HG03558 (cell line): ENCODE data around the gene RIPOR2.

ENCODE experiments used
- ATAC-seq: cut with Tn5 transposase; IDR thresholded peaks from one replicate; pipeline ENCODE4 v1.9.1; 2021; ENCODE audit warnings: moderate number of reproducible peaks; ENCODE audit not compliant: unreplicated experiment; ENCODE audit errors: extremely low read depth

Gene RIPOR2

GRCh38 chr6:24827162-24827561 lies 108.6 kb downstream of the RIPOR2 start:
- no peak for ATAC-seq

DNA sequence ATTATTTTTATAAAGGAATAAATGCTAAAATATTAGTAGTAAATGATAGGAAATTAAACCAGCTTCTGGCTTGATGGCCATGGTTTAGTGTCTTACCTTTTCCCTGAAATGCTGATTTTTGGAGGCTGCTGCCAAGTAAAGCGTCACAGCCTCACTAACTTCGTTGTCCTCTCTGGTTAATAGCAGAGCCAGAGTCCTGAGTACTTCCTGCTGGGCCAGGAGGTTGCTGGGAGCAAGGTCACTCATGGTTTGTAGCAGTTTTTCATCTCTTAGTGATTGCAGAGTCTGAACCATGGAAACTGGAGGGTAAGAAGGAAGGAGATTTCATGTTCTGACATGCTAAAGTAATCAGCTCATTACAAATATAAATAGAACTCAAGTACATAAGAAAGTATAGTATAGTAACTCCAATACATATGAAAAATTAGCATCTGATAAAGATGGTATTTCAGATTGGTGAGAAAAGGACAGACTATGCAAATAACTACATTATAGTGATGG lies 110.6 kb downstream of the RIPOR2 start:
- no peak for ATAC-seq

DNA sequence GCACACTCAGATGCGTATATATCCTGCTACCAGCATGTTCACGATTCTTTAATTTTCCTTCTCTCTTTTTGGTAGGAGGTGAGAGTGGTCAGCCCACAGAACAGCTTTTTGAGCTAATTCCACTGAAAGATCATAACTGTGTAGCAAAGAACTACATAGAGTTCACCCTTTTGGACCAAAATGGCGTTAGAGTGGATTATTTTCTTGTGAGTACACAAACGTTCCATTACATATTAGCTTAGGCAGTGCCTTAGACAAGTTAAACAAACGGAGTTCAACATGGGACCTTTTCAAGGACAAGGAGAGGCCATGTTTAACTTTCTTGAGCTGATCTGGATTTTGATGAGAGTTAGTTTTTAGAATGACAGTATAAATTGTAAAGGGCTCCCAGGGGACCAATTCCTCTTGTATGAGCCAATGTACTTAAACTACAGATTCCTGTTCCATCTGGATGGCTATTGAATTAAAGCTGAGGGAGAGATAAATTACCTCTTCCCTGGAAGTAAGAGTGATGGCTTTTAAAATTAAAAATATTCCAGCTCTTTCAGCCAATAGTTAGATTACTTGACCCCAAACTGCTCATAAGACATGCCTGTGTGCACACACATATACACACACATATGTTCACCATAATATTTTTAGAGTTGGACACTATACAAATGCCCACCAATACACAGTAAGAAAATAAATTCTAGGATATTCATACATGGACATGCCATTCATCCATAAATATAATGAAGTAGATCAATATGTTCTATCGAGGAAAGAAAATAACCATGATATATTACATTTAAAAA lies 111.4 kb downstream of the RIPOR2 start:
- no peak for ATAC-seq

DNA sequence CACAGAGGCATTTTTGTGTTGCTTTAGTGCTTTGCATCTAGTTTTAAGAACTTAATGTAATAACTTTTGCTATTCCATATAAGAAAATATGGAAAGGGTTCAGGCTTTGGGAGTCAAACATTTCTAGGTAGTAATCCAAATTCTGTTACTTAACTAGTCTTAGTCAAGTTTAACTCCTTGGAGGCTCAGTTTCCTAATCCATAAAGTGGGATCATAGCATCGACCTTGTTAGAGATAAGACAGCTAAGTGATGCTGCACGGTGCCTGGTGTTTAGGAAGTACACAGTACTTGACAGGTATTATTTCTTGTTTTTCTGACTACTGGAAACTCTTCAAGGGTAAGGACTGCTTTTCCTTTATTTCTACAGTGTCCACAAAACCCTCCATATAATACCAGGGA lies 112.6 kb downstream of the RIPOR2 start:
- ATAC-seq: no peak

- ATAC-seq: no peak
These were observed 113.1 kb downstream of the RIPOR2 start for GRCh38 chr6:24822696-24823095.

DNA sequence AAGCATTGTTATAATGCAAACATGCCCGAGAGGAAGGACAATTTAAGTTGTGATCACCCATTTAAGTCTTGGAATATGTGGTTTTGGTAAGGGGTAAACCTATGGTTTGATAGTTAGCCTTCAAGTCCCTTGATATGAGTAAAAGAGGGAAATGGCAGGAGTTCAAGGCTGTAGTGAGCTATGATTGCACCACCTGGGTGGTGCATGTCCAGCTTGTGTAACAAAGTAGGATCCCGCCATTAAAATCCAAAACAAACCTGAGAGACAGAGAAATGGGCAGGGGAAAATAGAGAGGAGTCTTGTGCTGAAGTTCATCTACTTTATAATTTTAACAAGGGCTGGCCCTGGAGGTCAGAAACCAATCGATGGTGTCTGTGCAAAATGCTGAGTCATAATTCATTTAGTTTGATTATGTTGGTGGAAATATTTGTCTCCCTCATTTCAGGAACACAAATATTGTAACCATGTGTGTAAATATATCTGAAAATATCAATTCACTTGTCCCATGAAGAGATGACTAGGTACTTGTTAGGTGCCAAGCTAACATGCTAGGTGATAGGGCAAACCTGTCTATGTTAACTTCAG lies 113.8 kb downstream of the RIPOR2 start:
- ATAC-seq: no peak

GRCh38 chr6:24818346-24818745 lies 117.4 kb downstream of the RIPOR2 start:
- no peak for ATAC-seq

DNA sequence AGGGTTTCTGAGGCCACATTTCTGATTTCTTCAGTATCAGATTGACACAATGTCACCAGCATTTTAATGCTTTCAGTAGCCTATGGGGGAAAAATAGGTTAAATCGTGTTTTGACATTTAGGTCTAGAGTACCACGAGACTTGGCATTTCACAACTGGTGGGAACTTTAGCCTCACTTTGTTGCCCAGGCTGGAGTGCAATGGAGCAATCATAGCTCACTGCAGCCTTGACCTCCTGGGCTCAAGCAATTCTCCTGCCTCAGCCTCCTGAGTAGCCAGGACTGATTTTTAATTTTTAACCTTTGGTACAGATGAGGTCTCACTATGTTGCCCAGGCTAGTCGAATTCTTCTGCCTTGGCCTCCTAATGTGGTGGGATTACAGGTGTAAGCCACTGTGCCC lies 126.0 kb downstream of the RIPOR2 start:
- no peak for ATAC-seq

- no peak for ATAC-seq
These were observed 128.2 kb downstream of the RIPOR2 start for GRCh38 chr6:24807584-24807983.

GRCh38 chr6:24802271-24803059 lies 133.3 kb downstream of the RIPOR2 start:
- no peak for ATAC-seq

- no peak for ATAC-seq
These were observed 136.2 kb downstream of the RIPOR2 start for GRCh38 chr6:24799541-24799915.

GRCh38 chr6:24798740-24799540 lies 136.8 kb downstream of the RIPOR2 start, which contains the start of gene ARMH2:
ARMH2 (minus strand) TSS chr6:24798917; CDS start chr6:24798857, 60 bp downstream.
- ATAC-seq: no peak

DNA sequence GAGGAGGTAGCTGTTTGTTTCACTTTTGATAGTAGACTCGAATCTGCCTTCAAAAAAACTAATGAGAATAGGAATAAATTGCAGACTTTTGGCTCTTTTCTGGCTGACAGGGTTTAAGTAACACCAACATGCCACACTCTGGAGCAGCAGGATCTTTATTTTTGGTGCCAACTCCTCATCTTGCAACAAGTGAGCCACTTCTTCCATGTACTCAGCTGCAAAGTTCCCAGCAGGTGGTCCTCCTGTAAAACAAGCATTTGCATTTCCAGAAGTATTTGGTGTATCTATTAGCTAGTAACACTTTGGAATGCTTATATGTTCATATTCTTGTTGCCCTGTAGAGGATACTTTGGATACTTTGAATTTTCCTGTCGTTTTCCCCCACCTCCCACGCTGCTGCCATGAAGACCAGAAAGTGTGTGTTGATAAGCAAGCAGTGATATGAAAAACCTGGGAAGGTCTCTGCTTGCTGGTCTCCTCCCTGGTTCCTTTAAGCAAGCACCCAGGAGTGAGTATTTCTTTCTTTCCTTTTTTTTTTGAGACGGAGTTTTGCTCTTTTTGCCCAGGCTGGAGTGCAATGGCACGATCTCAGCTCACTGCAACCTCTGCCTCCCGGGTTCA lies 138.1 kb downstream of the RIPOR2 start:
- no peak for ATAC-seq

- ATAC-seq: no peak
These were observed 139.0 kb downstream of the RIPOR2 start for GRCh38 chr6:24796616-24797290.

DNA sequence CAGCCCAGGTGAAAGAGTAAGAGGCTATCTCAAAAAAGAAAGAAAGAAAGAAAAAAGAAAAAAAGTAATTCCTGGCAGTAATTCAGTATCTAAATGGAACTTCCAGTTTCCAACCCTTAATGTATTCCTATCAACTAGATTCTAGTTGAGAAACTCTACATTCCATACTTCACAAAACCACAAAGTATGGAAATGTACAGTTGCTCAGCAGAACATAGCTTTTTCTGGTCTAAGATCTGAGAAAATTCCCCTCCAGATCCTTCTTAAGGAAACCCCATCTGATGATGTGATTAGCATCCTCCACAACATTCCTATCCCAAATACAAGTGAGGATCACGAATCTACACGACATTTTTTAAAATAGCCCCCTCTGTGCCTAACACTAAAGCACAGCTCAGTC lies 140.7 kb downstream of the RIPOR2 start:
- no peak for ATAC-seq

DNA sequence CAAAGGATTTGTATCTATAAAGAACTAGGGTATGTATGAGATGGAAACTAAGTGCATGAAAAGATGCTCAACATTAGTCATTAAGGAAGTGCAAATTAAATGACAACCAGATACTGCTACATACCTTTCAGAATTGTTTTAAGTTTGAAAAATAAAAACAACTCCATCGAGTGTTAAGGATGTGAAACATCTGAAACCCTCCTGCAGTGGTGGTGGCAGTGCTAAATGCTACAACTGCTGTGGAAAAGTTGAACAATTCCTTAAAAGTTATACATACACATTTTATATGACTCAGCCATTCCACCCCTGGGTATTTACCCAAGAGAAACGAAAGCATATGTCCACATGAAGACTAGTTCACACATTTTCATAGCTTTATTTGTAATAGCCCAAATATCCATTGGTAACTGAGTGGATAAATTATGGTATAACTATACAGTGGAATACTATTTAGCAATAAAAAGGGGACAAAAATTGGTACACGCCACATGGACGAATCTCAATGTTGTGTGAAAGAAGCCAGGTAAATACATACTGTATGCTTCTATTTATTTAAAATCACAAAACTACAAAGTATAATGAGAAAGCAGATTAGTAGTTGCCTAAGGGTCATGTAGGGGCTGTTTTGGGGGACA lies 147.6 kb downstream of the RIPOR2 start:
- ATAC-seq: no peak

DNA sequence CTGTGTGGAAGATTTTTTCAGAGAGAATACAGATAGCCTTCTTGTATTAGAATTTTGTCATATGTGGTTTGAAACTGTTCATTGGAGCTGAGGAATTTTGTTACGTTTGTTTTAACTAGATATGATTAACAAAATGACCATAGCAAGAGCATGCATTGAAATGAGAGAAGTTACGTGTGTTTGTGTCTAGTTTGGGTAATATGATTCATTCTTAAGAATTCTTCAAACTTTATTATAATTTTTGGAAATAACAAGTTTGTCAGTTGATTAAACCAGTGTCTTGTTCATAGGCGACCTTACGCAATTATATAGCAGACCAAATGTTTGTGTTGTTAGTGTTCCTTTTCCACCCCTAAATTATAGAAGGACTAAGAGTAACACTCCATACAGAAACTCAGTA lies 155.6 kb downstream of the RIPOR2 start:
- ATAC-seq: no peak

DNA sequence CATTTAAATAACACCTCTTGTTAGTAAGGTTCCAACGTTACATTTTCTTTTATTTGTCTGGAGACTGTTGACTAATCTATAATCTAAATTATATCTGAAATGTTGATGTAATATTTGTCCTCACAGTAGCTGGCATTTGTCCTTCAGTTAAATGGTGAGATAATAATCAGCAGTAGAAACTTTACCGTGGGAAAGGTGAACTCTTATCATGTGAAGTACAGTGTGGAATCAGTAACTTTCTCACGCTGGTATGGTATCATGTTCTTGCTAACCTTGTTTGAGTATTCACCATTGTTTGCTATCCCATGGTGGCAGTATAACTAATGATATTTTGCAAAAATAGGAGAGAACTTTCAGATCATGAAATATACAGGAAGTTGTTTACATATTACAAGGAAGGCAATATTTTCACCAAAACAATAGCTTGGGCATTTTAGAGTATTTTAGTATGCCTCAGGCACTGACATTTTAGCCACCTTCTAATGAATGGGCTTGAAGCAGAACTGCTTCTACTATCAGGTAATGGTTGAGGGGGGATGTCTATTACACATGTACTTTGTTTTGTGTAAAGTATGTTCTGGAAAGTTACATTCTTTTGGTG lies 156.2 kb downstream of the RIPOR2 start:
- ATAC-seq: no peak
